HG03159 (cell line): Measurements from ENCODE around the gene CAMTA1.

Experiments
- ATAC-seq: cut with Tn5 transposase; IDR thresholded peaks from one replicate; pipeline ENCODE4 v1.9.1; 2021; ENCODE audit warnings: mild to moderate bottlenecking, moderate library complexity; ENCODE audit not compliant: unreplicated experiment

The CAMTA1 gene

DNA sequence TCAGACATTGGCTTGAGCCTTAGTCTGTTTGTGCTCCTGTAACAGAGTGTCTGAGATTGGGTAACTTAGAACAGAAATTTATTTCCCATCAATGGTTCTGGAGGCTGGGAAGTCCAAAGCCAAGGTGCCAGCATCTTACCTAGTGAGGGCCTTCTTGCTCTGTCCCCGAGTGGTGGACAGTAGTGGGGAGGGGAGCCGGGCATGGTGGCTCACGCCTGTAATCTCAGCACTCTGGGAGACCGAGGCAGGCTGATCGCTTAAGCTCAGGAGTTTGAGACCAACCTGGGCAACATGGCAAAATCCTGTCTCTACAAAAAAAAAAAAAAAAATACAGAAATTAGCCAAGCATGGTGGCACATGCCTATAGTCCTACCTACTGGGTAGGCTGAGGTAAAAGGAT lies 649.3 kb downstream of the CAMTA1 start:
- ATAC-seq: no peak

DNA sequence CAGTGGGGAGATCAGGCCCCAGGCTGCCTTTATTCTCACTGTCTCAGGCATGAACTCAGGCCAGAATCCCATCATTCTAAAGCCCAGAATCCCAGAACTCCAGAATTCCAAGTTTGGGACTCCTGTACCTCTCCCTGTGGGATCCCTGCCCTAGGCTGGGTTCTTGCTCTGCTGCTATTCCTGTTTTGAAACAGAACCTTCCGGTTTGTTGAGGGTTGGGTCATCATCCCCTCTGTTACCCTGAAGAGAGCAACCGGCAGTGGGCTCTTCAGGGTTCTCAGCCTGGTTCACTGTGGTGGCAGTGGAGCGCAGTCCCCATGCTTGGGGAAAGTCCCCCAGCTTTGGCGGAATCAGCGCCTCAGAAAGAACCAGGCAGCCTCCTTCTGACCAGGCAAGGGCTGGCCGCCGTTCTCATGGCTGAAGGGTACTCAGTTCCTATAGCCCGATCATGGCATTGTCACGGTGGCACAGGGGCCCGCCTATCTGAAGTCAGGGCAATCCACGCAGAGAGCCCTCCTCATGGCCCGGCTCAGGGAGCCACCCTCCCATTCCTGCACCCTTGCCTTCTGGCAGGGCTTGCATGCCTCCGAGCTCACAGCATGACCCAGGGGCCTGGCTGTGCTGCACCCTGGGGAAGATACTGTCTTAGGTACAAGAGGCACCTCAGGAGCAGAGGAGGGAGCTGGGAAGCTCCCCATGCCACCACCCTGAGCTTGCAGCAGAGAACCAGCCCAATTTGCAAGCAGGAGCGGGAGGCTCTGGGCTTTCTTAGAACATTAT lies 650.2 kb downstream of the CAMTA1 start:
- ATAC-seq: no peak

DNA sequence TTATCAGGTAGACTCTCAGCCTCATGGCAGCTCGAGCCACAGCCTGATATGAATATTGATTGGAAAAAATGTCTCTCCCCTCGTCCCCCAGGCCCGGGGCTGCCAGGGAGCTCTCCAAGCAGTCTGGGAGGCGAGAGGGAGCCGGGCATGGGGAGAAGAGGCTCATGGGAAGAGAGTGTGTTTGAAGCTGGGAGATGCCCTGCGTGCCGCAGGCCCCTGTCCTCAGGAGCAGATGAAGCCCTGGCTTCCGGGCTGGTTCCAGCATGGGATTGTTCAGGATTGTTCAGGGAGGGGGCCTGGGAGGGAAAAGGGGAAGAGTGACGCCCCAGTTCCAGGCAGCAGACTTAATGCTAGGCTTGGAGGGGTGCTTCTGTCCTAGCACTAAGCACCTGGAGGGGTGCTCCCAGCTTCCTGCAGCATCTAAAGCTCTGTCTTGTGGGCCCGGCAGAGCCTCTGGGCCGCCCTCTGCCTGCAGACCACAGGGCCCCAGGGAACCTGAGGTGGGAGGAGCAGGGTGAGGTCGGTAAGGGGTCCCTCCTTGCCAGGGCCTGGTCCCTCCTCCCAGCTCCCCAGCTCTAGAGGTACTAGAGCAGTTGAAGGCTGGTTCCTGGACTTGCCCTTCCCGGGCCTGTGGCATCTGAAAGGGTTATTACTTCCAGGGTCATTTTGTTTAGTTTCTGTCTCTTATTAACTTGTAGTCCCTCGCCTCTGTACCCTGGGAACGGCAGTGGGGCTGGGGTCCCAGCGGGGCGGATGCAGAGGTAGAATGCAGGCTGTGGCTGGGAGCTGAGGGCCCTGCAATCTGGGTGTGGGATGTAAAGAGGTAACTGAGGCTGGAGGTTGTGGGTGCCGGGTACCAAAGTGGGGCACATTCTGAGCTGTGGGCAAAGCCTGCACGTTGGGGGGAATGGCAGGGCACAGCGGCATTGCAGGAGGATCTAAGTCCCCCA lies 651.1 kb downstream of the CAMTA1 start:
- ATAC-seq: no peak

DNA sequence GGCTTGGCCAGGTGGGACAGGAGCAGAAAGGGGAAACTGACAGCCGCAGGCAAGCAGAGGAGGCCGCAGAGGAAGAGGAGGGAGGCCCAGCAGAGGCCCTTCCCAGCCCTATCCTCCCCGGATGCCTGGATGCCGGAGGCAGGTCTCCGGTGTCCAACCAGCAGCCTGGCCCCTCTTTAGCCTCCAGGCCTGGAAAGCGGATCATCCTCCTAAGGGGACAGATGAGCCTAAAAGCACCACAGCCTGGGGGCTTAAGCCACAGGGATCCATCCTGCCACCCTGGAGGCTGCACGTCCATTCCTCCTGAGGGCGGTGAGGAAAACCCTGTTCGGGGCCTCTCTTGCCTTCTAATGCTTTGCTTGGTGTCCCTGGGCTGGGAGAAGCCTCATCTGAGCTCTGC lies 651.8 kb downstream of the CAMTA1 start:
- ATAC-seq: no peak

- ATAC-seq: no peak
Observed at GRCh38 chr1:7437608-7438395, 652.5 kb downstream of the CAMTA1 start.

DNA sequence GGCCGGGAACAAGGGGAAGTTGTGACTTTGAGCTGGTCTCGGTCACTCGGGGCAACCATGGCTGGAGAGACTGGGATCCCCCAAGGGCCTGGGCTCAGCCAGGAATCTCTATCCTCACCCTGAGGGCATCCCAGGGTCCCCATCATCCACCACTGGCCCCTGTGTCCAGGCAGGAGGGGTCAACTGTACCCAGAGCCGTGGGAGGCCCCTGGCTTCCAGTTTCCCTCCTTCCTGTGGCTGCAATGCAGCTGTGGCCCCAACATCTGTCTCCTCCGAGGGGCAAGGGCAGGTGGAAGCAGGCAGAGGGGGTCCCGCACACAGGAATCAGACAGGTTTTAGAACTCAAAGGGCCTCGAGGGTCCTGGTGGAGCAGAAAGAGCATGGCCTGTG lies 653.1 kb downstream of the CAMTA1 start:
- ATAC-seq: no peak

DNA sequence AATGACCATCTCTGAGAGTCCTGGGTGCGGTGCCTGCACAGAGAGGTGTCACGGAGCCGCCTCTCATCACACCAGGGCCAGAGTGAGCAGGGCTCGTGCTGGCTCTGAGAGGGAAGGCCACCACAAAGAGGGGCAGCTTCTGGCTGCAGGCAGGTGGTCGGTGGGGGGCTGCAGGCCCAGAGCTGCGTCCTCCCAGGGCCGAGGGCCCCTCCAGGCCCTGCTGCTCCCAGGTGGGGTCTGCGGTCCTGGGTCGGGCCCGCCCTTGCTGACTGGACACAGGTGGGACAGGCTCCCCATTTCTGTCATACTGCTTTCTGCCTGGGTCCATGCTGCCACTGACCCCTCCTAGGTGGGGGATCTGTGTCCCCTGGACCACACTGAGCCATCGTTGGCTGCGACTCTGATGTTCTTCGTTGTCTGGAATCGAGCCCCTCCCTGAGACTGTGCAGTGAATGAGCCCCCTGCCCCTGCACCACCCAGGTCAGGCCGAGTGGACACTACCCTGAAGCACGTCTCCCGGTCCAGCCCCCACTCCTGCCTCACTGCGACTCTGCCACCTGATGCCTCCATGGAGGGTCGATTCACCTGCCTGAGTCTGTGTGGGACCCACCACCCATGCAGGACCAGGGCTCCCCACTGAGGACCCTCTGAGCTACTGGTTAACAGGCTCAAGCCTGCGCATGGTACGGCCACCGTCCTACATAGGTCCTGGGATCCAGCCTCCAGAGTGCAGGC lies 653.8 kb downstream of the CAMTA1 start:
- no peak for ATAC-seq

- no peak for ATAC-seq
Observed at GRCh38 chr1:7440154-7440553, 654.9 kb downstream of the CAMTA1 start.

DNA sequence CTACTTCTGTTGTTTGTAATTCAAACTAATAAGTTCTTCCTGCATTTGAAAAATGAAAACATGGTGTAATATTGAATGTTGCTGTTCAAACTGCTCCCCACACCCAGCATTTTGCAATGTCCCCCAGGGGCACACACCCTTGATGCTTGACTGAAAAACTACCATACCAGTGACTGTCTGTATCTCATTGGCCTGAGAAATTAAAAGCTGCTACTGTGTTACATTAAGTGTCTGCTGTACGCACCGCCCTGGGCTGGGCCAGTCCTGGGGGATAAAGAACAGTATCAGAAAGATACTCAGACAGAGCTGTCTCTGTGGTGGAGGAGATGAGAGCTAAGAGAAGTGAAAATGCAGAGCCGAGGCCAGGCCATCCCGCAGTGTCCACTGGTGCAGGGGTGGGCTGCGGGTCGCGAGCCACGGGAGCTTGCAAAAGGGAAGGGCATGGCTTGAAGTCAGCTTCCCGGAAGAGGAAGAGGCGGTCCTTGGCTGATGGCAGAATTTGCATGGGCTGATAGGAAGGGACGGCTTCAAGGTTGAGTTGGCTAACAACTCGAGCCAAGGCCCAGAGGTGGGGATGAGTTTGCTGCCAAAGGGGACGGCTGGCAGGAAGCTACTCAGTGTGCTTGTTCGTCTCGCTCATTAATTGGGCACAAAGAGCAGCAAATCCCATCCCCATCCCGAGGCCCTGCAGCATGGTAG lies 656.0 kb downstream of the CAMTA1 start:
- ATAC-seq: no peak

GRCh38 chr1:7442036-7442435 lies 656.8 kb downstream of the CAMTA1 start:
- no peak for ATAC-seq

DNA sequence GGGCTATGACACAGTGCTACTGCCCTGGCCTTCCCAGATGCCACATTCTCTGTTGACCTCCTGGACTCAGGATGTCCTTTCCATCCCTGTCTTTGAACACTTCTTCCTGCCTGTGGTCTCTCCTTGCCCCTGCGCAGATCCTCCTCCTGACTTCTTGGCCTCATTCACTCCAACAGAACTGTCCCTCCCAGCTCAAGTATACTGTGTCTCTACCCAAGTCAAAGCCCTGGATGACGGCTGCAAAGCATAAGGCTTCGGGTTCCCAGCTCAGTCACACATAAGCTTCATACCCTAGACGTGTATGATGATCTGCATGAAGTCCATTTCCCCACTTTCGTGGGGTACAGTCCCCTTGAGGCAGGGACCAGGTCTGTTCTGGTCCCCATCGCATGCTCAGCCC lies 657.7 kb downstream of the CAMTA1 start:
- no peak for ATAC-seq

GRCh38 chr1:7444363-7444762 lies 659.1 kb downstream of the CAMTA1 start:
- ATAC-seq: no peak

GRCh38 chr1:7447093-7447492 lies 661.8 kb downstream of the CAMTA1 start:
- ATAC-seq: no peak

DNA sequence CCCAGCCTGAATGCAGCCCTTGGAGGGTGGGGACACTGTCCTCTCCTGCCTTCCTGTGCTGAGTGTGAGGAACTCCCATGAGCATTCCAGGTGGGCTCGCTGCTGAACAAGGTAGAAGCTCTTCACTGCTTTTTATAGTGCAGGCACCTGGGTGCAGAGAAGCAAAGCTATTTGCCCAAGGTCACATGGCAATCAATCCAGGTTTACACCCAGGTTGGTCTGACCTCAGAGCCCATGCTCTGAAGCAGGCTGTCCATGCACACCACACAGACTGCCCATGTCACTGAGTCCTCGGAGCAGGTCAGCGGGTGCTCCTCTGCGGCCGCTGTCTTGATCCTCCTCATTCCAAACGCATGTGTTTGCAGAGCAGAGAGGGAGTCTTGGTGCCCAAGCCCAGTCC lies 662.5 kb downstream of the CAMTA1 start:
- ATAC-seq: no peak

DNA sequence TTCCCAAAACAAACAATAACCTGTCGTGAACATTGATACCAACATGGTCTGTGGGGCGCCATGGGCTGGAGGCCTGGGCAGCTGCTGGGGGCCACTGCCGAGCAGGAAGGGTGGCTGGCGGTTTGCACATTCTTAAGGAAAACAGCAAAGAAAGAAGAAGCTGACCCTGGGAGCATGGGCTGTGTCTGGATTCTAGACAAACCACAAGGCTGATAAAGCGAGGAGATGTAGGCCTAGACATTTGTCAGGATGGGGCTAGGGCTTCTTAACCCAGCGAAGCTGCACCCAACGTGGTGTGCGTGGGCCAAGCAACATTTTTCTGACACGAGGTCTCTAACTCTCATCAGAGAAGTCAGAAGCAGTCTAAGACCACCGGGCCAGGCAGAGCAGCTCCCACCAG lies 663.7 kb downstream of the CAMTA1 start:
- no peak for ATAC-seq

- no peak for ATAC-seq
Observed at GRCh38 chr1:7449750-7450149, 664.5 kb downstream of the CAMTA1 start.

DNA sequence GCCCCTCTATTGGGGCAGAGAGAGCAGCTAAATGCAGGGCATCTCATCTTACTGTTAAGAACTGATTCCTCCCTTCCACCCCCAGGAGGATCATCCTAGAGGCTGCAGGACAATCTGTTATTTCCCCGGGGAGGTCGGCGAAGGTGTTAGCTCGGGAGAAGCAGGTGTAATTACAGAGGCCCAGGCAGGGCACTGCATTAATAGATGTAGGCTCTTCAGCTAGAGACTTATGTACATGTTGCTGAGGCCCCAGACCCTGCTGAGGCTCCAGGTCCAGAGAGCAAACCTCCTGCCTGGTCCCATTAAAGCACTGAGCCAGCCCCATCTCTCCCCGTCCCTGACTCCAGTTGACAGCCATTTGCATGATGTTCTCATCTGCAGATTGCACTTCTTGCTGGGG lies 665.6 kb downstream of the CAMTA1 start:
- ATAC-seq: no peak

DNA sequence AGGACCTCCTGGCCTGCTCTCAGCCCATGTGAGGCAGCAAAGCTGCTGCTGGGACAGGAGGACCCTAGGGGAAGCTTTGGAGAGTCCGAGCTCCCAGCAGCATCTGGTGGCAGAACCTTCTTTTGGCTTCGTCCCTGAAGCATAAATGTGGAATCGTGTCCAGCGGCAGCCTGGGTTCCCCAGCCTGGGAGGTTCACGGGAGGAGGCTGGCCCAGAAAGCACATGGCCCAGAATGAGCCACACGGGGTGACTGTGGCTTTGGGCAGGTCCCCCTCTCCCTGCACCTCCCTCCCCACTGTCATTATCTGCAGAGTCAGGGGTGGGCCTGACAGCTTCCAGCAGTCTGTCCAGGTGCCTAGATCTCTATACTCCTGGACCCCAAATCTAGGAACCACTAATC lies 667.8 kb downstream of the CAMTA1 start:
- no peak for ATAC-seq

DNA sequence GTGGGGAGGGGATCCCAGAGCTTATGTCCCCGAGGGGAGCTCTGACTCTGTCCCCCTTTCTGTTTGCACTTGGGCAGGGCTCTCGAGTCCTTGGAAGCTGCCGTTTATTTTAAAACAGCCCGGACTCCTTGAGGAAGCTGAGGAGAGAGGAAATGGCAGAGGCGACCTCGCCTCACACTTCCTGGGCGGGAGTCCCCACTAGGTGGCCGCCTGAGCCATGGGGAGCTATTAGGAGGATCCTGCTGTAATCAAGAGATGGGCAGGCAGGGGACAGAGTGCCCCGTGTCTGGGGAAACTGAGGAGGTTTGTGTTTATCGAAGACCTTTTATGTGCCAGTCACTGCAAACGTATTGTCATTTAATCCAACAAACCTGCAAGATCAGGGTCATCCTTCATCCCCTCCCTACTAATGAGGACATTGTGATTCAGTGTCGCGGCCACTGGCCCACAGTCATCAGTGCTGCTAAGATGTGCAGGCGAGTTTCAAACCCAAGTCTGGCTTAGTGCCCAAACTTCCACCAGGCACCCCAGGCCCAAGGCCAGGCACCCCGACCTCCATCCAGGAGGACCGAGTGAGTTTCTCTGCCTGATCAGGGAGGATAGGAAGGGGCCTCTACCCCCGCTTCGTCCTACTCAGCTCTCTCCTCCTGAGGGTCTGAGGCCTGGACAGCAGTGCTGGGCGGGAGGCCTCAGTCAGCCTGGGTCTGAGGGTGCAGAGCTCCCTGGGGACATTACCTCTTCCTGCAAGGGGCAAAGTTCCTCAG lies 669.0 kb downstream of the CAMTA1 start:
- ATAC-seq: no peak
